ENCODE results near the gene KRTAP2-1.

DNA sequence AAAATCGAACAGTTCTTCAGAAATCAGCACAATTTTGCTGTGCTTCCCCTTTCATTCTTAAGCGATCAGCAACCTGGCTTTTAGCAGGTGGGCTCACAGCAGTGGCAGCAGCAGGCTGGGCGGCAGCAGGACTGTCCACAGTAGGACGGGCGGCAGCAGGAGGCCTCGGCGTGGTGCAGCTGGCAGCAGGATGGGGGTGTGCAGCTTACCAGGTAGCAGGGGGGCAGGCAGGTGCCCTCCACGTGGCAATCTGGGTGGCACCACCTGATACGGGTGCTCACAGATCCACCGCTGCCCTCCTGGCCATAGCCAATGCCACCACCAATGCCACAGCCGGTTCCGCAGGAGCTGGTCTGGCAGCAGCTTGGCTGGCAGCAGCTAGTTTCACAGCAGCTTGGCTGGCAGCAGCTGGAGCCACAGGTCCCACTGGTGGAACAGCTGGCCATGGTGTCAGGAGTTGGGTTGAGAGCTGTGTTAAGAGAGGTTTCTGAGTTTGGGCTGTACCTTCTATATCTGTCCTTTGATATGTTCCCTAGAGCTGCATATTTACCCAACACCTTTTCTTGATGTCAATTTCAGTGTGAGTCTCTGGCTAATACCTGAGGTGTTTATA lies 17.4 kb downstream of the KRTAP2-1 start, which contains the start of gene KRTAP1-4:
- TF ChIP-seq ZNF133 (tag by site-specific recombination; IDR thresholded peaks at IDR 0.05) (no peak), TCF7L2 (IDR thresholded peaks at IDR 0.05; ENCODE audit: borderline replicate concordance, low read depth, low read length) (no peak), ZBTB7A (tag by site-specific recombination; IDR thresholded peaks at IDR 0.05; ENCODE audit: low read depth) (no peak), ZBTB26 (tag by site-specific recombination; optimal IDR thresholded peaks at IDR 0.05) (no peak), ZNF274 (IDR thresholded peaks at IDR 0.05; ENCODE audit: low read length) (no peak), ZNF274 (tag by site-specific recombination; IDR thresholded peaks at IDR 0.05; ENCODE audit: borderline replicate concordance) (no peak), KLF16 (tag by site-specific recombination; IDR thresholded peaks at IDR 0.05) (no peak), TSHZ1 (tag by site-specific recombination; IDR thresholded peaks at IDR 0.05; ENCODE audit: borderline replicate concordance) (no peak), ZBTB49 (tag by site-specific recombination; IDR thresholded peaks at IDR 0.05; ENCODE audit: low read depth) (no peak)
- TF ChIP-seq, protein P1, sequence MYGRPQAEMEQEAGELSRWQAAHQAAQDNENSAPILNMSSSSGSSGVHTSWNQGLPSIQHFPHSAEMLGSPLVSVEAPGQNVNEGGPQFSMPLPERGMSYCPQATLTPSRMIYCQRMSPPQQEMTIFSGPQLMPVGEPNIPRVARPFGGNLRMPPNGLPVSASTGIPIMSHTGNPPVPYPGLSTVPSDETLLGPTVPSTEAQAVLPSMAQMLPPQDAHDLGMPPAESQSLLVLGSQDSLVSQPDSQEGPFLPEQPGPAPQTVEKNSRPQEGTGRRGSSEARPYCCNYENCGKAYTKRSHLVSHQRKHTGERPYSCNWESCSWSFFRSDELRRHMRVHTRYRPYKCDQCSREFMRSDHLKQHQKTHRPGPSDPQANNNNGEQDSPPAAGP (tag by site-specific recombination; IDR thresholded peaks at IDR 0.05) = no peak
- TF ChIP-seq, protein P2, sequence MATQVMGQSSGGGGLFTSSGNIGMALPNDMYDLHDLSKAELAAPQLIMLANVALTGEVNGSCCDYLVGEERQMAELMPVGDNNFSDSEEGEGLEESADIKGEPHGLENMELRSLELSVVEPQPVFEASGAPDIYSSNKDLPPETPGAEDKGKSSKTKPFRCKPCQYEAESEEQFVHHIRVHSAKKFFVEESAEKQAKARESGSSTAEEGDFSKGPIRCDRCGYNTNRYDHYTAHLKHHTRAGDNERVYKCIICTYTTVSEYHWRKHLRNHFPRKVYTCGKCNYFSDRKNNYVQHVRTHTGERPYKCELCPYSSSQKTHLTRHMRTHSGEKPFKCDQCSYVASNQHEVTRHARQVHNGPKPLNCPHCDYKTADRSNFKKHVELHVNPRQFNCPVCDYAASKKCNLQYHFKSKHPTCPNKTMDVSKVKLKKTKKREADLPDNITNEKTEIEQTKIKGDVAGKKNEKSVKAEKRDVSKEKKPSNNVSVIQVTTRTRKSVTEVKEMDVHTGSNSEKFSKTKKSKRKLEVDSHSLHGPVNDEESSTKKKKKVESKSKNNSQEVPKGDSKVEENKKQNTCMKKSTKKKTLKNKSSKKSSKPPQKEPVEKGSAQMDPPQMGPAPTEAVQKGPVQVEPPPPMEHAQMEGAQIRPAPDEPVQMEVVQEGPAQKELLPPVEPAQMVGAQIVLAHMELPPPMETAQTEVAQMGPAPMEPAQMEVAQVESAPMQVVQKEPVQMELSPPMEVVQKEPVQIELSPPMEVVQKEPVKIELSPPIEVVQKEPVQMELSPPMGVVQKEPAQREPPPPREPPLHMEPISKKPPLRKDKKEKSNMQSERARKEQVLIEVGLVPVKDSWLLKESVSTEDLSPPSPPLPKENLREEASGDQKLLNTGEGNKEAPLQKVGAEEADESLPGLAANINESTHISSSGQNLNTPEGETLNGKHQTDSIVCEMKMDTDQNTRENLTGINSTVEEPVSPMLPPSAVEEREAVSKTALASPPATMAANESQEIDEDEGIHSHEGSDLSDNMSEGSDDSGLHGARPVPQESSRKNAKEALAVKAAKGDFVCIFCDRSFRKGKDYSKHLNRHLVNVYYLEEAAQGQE (tag by site-specific recombination; IDR thresholded peaks at IDR 0.05) = no peak
- TF ChIP-seq, protein P3, sequence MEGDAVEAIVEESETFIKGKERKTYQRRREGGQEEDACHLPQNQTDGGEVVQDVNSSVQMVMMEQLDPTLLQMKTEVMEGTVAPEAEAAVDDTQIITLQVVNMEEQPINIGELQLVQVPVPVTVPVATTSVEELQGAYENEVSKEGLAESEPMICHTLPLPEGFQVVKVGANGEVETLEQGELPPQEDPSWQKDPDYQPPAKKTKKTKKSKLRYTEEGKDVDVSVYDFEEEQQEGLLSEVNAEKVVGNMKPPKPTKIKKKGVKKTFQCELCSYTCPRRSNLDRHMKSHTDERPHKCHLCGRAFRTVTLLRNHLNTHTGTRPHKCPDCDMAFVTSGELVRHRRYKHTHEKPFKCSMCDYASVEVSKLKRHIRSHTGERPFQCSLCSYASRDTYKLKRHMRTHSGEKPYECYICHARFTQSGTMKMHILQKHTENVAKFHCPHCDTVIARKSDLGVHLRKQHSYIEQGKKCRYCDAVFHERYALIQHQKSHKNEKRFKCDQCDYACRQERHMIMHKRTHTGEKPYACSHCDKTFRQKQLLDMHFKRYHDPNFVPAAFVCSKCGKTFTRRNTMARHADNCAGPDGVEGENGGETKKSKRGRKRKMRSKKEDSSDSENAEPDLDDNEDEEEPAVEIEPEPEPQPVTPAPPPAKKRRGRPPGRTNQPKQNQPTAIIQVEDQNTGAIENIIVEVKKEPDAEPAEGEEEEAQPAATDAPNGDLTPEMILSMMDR (tag by site-specific recombination; IDR thresholded peaks at IDR 0.05) = no peak
- TF ChIP-seq, protein P4, sequence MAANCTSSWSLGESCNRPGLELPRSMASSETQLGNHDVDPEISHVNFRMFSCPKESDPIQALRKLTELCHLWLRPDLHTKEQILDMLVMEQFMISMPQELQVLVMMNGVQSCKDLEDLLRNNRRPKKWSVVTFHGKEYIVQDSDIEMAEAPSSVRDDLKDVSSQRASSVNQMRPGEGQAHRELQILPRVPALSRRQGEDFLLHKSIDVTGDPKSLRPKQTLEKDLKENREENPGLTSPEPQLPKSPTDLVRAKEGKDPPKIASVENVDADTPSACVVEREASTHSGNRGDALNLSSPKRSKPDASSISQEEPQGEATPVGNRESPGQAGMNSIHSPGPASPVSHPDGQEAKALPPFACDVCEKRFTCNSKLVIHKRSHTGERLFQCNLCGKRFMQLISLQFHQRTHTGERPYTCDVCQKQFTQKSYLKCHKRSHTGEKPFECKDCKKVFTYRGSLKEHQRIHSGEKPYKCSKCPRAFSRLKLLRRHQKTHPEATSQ (tag by site-specific recombination; IDR thresholded peaks at IDR 0.05) = no peak
